SK-N-SH treated with all-trans-retinoic acid at 6 μM for 48 hours (cell line): ENCODE data around the gene MB21D2.
A peak's percentile ranks its signal among the peaks of the same experiment; 100 is the strongest.

Source experiments
- ATAC-seq: fragments of 200-7000 bp; cut with Tn5 transposase; 3 replicates; pipeline ENCODE4 v1.9.1; 2020; ENCODE audit warnings: mild to moderate bottlenecking, moderate library complexity
- ARNTL ChIP-seq: fragments of 450-650 bp; formaldehyde crosslinking; IDR thresholded peaks from 2 replicates; pipeline ENCODE4 v1.5.0; 2020; ENCODE audit warnings: low read depth, mild to moderate bottlenecking, moderate library complexity, borderline replicate concordance
- BACH2 ChIP-seq: fragments of 250-450 bp; sonication (Bioruptor Pico); IDR thresholded peaks from 2 replicates; pipeline ENCODE4 v1.9.0; 2021; ENCODE audit warnings: mild to moderate bottlenecking, borderline replicate concordance
- CSDC2 ChIP-seq: fragments of 250-450 bp; sonication (Bioruptor Pico); IDR thresholded peaks from 2 replicates; pipeline ENCODE4 v1.5.0; 2020; ENCODE audit warnings: mild to moderate bottlenecking, moderate library complexity
- GLIS3 ChIP-seq: fragments of 250-450 bp; sonication (Bioruptor Pico); IDR thresholded peaks from 2 replicates; pipeline ENCODE4 v1.5.0; 2020; ENCODE audit warnings: mild to moderate bottlenecking, moderate library complexity
- ISL1 ChIP-seq: fragments of 250-450 bp; sonication (Bioruptor Pico); IDR thresholded peaks from 2 replicates; pipeline ENCODE4 v2.1.2; 2022; ENCODE audit warnings: mild to moderate bottlenecking, moderate library complexity
- PPARA ChIP-seq: fragments of 250-450 bp; sonication (Bioruptor Pico); IDR thresholded peaks from 2 replicates; pipeline ENCODE4 v1.5.0; 2020; ENCODE audit warnings: mild to moderate bottlenecking, borderline replicate concordance
- RARB ChIP-seq: fragments of 250-450 bp; sonication (Bioruptor Pico); IDR thresholded peaks from 2 replicates; pipeline ENCODE4 v1.8.0; 2021; ENCODE audit warnings: mild to moderate bottlenecking, moderate library complexity
- SNAI2 ChIP-seq: fragments of 250-450 bp; sonication (Bioruptor Pico); IDR thresholded peaks from 2 replicates; pipeline ENCODE4 v1.5.0; 2020; ENCODE audit warnings: mild to moderate bottlenecking, moderate library complexity
- TCF4 ChIP-seq: fragments of 250-450 bp; sonication (Bioruptor Pico); IDR thresholded peaks from 2 replicates; pipeline ENCODE4 v1.8.0; 2021; ENCODE audit warnings: mild to moderate bottlenecking, moderate library complexity, borderline replicate concordance
- TOX ChIP-seq: fragments of 250-450 bp; sonication (Bioruptor Pico); IDR thresholded peaks from 2 replicates; pipeline ENCODE4 v1.8.0; 2021; ENCODE audit warnings: mild to moderate bottlenecking, moderate library complexity, borderline replicate concordance
- ZC3H10 ChIP-seq: fragments of 250-450 bp; sonication (Bioruptor Pico); IDR thresholded peaks from 2 replicates; pipeline ENCODE4 v1.5.1; 2021; ENCODE audit warnings: mild to moderate bottlenecking, moderate library complexity
- ZFP3 ChIP-seq: fragments of 250-450 bp; sonication (Bioruptor Pico); IDR thresholded peaks from 2 replicates; pipeline ENCODE4 v1.5.0; 2020; ENCODE audit warnings: mild to moderate bottlenecking, moderate library complexity
- ZFP30 ChIP-seq: fragments of 450-650 bp; formaldehyde crosslinking; IDR thresholded peaks from 2 replicates; pipeline ENCODE4 v1.5.0; 2022; ENCODE audit warnings: mild to moderate bottlenecking, moderate library complexity
- ZNF565 ChIP-seq: fragments of 450-650 bp; formaldehyde crosslinking; conservative IDR thresholded peaks from 2 replicates; pipeline ENCODE4 v1.5.0; 2020; ENCODE audit warnings: low read depth, mild to moderate bottlenecking, moderate library complexity
- ZNF70 ChIP-seq: fragments of 450-650 bp; formaldehyde crosslinking; IDR thresholded peaks from 2 replicates; pipeline ENCODE4 v1.5.0; 2020; ENCODE audit warnings: mild to moderate bottlenecking, moderate library complexity
- ZNF8 ChIP-seq: fragments of 450-650 bp; formaldehyde crosslinking; IDR thresholded peaks from 2 replicates; pipeline ENCODE4 v1.5.0; 2020; ENCODE audit warnings: mild to moderate bottlenecking, moderate library complexity
- TF ChIP-seq, protein P1 (sequence below): fragments of 250-450 bp; sonication (Bioruptor Pico); IDR thresholded peaks from 2 replicates; pipeline ENCODE4 v1.8.0; 2021; ENCODE audit warnings: low read depth, mild to moderate bottlenecking, moderate library complexity, borderline replicate concordance
- TF ChIP-seq, protein P2 (sequence below): fragments of 250-450 bp; sonication (Bioruptor Pico); IDR thresholded peaks from 2 replicates; pipeline ENCODE4 v1.5.0; 2020; ENCODE audit warnings: mild to moderate bottlenecking, moderate library complexity
- TF ChIP-seq, protein P3 (sequence below): fragments of 250-450 bp; sonication (Bioruptor Pico); IDR thresholded peaks from 2 replicates; pipeline ENCODE4 v1.5.1; 2020; ENCODE audit warnings: low read depth, mild to moderate bottlenecking, moderate library complexity
- TF ChIP-seq, protein P4 (sequence below): fragments of 250-450 bp; sonication (Bioruptor Pico); IDR thresholded peaks from 2 replicates; pipeline ENCODE4 v1.5.1; 2021; ENCODE audit warnings: mild to moderate bottlenecking, moderate library complexity
- TF ChIP-seq, protein P5 (sequence below): fragments of 250-450 bp; sonication (Bioruptor Pico); IDR thresholded peaks from 2 replicates; pipeline ENCODE4 v1.8.0; 2020; ENCODE audit warnings: mild to moderate bottlenecking, moderate library complexity, borderline replicate concordance

MB21D2 gene

DNA sequence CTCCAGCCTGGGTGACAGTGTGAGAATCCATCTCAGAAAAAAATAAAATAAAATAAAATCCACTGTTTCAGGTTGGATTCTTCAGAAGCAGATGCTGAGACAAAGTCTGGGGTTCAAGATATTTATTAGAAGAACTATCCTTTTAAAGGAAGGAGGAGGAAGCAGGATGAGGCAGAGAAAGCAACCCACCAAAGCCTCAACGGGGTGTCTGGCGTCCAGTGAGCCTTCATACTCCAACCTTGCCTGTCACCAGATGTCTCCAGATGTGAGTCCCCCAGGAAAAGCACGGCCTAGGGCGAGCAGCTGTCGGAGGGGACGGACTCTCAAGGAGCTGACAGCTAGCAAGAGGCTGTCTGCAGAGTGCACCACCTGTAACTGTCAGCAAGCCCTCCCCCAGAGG lies 37.3 kb downstream of the MB21D2 start:
- ATAC-seq: no peak
- TF ChIP-seq ZC3H10 (CRISPR knock-in tag): no peak
- no peak for TF ChIP-seq ZFP3 (CRISPR knock-in tag)
- no peak for TF ChIP-seq ARNTL
- no peak for TF ChIP-seq RARB (CRISPR knock-in tag)
- no peak for TF ChIP-seq BACH2 (CRISPR knock-in tag)
- TF ChIP-seq, protein P1, sequence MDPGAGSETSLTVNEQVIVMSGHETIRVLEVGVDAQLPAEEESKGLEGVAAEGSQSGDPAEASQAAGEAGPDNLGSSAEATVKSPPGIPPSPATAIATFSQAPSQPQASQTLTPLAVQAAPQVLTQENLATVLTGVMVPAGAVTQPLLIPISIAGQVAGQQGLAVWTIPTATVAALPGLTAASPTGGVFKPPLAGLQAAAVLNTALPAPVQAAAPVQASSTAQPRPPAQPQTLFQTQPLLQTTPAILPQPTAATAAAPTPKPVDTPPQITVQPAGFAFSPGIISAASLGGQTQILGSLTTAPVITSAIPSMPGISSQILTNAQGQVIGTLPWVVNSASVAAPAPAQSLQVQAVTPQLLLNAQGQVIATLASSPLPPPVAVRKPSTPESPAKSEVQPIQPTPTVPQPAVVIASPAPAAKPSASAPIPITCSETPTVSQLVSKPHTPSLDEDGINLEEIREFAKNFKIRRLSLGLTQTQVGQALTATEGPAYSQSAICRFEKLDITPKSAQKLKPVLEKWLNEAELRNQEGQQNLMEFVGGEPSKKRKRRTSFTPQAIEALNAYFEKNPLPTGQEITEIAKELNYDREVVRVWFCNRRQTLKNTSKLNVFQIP (CRISPR knock-in tag): no peak
- no peak for TF ChIP-seq ZNF70 (CRISPR knock-in tag)
- no peak for TF ChIP-seq GLIS3 (CRISPR knock-in tag)
- TF ChIP-seq ZNF8 (CRISPR knock-in tag): no peak
- no peak for TF ChIP-seq ZFP30

DNA sequence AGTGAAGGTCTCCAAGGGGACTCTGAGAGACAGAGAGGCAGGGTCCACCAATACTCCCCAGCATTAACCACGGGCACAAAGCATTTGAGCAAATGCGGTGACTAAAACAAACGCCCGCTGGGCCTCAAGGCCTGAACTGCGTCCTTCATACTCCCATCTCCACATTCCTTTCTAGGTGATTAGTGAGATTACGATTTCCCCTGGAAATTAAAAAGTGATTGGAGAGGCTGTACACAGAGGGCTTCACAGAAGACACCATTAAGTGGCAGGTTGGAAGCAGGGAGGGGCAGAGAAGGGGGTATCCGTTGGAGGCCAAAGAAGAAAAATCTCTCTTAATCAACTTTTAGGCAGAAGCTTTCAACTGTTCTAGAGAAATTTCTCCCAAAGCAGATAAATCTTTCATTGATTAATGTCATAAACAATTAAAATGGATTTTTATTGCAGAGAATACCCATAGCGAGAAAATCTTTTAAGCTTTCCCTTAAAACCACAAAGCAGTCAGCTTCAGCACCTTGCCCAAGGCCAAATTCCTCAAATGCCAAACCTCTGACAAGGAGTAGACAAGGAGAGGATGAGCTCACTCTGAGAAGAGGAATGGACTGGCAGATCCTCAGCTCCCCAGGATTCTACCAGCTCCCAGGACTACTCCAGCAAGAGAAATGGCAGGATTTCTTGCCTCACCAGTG lies 38.2 kb downstream of the MB21D2 start:
- ATAC-seq: peak; percentile 92

DNA sequence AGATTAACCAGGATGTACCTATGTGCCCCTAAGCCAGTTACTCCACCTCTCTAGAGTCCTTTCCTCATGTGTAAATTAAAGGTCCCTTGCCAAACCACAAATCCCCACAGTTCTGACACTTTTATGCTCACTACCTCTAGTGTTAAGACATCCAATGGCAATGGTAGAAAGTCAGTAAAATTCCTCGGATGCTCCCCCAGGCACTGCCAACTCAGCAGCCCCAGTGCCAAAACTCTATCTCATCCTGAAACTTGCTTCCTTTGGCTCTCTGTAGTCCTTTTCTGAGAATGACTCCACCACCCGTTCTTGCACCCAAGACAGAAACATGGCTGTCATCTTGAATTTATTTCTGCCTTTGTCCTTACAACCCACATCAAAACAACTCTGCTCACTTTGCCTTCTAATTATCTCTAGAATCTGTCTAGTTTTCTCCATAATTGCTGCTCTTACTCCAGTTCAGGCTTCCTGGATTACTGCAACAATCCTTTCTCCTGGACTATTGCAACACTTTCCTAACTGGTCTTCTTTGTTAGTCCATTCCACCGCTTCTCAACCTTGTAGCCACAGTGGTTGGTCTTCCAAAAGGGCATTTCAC lies 41.6 kb downstream of the MB21D2 start:
- ATAC-seq: no peak
- TF ChIP-seq ZFP30 (no peak), ISL1 (peak; percentile 74), ZNF70 (CRISPR knock-in tag) (no peak), PPARA (CRISPR knock-in tag) (no peak), ZNF8 (CRISPR knock-in tag) (no peak), ZNF565 (no peak), TCF4 (CRISPR knock-in tag) (no peak)
- TF ChIP-seq, protein P2, sequence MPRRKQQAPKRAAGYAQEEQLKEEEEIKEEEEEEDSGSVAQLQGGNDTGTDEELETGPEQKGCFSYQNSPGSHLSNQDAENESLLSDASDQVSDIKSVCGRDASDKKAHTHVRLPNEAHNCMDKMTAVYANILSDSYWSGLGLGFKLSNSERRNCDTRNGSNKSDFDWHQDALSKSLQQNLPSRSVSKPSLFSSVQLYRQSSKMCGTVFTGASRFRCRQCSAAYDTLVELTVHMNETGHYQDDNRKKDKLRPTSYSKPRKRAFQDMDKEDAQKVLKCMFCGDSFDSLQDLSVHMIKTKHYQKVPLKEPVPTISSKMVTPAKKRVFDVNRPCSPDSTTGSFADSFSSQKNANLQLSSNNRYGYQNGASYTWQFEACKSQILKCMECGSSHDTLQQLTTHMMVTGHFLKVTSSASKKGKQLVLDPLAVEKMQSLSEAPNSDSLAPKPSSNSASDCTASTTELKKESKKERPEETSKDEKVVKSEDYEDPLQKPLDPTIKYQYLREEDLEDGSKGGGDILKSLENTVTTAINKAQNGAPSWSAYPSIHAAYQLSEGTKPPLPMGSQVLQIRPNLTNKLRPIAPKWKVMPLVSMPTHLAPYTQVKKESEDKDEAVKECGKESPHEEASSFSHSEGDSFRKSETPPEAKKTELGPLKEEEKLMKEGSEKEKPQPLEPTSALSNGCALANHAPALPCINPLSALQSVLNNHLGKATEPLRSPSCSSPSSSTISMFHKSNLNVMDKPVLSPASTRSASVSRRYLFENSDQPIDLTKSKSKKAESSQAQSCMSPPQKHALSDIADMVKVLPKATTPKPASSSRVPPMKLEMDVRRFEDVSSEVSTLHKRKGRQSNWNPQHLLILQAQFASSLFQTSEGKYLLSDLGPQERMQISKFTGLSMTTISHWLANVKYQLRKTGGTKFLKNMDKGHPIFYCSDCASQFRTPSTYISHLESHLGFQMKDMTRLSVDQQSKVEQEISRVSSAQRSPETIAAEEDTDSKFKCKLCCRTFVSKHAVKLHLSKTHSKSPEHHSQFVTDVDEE: no peak

More for the DNA sequence above, 38.2 kb downstream of the MB21D2 start:
- TF ChIP-seq, protein P3, sequence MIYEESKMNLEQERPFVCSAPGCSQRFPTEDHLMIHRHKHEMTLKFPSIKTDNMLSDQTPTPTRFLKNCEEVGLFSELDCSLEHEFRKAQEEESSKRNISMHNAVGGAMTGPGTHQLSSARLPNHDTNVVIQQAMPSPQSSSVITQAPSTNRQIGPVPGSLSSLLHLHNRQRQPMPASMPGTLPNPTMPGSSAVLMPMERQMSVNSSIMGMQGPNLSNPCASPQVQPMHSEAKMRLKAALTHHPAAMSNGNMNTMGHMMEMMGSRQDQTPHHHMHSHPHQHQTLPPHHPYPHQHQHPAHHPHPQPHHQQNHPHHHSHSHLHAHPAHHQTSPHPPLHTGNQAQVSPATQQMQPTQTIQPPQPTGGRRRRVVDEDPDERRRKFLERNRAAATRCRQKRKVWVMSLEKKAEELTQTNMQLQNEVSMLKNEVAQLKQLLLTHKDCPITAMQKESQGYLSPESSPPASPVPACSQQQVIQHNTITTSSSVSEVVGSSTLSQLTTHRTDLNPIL: peak; percentile 97
- TF ChIP-seq SNAI2 (CRISPR knock-in tag) (peak; percentile 37; the same call in 1 of the 2 replicates), PPARA (CRISPR knock-in tag) (no peak), TOX (CRISPR knock-in tag) (no peak), GLIS3 (CRISPR knock-in tag) (0 out of 2 replicates have a peak, but pooled peaks have one; percentile 51), ISL1 (peak; percentile 96), CSDC2 (peak; percentile 2)
- TF ChIP-seq, protein P1 (CRISPR knock-in tag): no peak
- TF ChIP-seq, protein P4, sequence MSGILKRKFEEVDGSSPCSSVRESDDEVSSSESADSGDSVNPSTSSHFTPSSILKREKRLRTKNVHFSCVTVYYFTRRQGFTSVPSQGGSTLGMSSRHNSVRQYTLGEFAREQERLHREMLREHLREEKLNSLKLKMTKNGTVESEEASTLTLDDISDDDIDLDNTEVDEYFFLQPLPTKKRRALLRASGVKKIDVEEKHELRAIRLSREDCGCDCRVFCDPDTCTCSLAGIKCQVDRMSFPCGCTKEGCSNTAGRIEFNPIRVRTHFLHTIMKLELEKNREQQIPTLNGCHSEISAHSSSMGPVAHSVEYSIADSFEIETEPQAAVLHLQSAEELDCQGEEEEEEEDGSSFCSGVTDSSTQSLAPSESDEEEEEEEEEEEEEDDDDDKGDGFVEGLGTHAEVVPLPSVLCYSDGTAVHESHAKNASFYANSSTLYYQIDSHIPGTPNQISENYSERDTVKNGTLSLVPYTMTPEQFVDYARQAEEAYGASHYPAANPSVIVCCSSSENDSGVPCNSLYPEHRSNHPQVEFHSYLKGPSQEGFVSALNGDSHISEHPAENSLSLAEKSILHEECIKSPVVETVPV (CRISPR knock-in tag): peak; percentile 60; the same call in 1 of the 2 replicates
- TF ChIP-seq, protein P5, sequence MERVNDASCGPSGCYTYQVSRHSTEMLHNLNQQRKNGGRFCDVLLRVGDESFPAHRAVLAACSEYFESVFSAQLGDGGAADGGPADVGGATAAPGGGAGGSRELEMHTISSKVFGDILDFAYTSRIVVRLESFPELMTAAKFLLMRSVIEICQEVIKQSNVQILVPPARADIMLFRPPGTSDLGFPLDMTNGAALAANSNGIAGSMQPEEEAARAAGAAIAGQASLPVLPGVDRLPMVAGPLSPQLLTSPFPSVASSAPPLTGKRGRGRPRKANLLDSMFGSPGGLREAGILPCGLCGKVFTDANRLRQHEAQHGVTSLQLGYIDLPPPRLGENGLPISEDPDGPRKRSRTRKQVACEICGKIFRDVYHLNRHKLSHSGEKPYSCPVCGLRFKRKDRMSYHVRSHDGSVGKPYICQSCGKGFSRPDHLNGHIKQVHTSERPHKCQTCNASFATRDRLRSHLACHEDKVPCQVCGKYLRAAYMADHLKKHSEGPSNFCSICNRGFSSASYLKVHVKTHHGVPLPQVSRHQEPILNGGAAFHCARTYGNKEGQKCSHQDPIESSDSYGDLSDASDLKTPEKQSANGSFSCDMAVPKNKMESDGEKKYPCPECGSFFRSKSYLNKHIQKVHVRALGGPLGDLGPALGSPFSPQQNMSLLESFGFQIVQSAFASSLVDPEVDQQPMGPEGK (CRISPR knock-in tag): peak; percentile 74; the same call in 1 of the 2 replicates
